Lower leg skin (tissue), 4 donors: ENCODE data around the gene GPR25. TPM values are rescaled to one million over a fixed set of nuclear protein-coding genes. Genes with fewer than 3 reads are reported as not detected.

Experiments used
- DNase-seq, 2 donors: peaks; one replicate each; pipeline ENCODE4 v3.0.0-alpha.2; 2019; ENCODE audit warnings: low spot score in 2 of 2
- H3K4me3 ChIP-seq: fragments of 200-600 bp; sonication (generic); 2 replicates; pipeline ENCODE4 v1.5.1; 2017; ENCODE audit warnings: mild to moderate bottlenecking, low read depth; ENCODE audit not compliant: poor library complexity, severe bottlenecking
- CTCF ChIP-seq, 3 donors: fragments of 450-650 bp; IDR thresholded peaks; one replicate each; pipeline ENCODE4 v1.5.1; 2016; ENCODE audit warnings: antibody characterized with exemption in 3 of 3, mild to moderate bottlenecking in 3 of 3, moderate library complexity in 2 of 3
- POLR2A ChIP-seq, 2 donors: fragments of 450-650 bp; IDR thresholded peaks; one replicate each; pipeline ENCODE4 v1.6.1; 2016 to 2017; ENCODE audit warnings: antibody characterized with exemption in 2 of 2, mild to moderate bottlenecking in 1 of 2, moderate library complexity in 1 of 2
- WGBS, 2 donors: methylation state at CpG; one replicate each; pipeline ENCODE4 v1.1.5; 2018; 5-methylcytosine and 5-hydroxymethylcytosine counted together
- intact Hi-C: fragments of 100-400 bp; cut with DNase I; formaldehyde crosslinking; loops from one replicate; pipeline ENCODE4 v1.15.0; 2023; ENCODE audit warnings: low total_unique reads
- total RNA-seq, 4 donors: library from RNA; depleted of rRNA; stranded (reverse); fragments of >200 nt; gene quantifications; one replicate each; pipeline ENCODE4 v1.1.0, GENCODE V29; 2016

The GPR25 gene
- total RNA-seq, 4 donors from 2014 or later = not detected

- intact Hi-C loops = no loop called here
- no peak overlapping the region for H3K4me3 ChIP-seq
- no peak for TF ChIP-seq POLR2A (IDR thresholded peaks at IDR 0.05)
- TF ChIP-seq CTCF (IDR thresholded peaks at IDR 0.05) = no peak
- 78 to 81% methylated on average over 9 of the region's 9 CpGs for WGBS, 2 donors
- DNase-seq = no peak
These were observed 15.1 kb downstream of the GPR25 start for GRCh38 chr1:200887772-200888348.

GRCh38 chr1:200888349-200888838 lies 15.6 kb downstream of the GPR25 start:
- intact Hi-C loops = no loop called here
- H3K4me3 ChIP-seq = no peak overlapping the region
- TF ChIP-seq CTCF (IDR thresholded peaks at IDR 0.05) (no peak), POLR2A (IDR thresholded peaks at IDR 0.05) (no peak)
- DNase-seq = no peak
- 59 to 77% methylated on average over 6 to 7 of the region's 7 CpGs for WGBS, 2 donors

GRCh38 chr1:200889571-200889970 lies 16.8 kb downstream of the GPR25 start:
- 95 to 98% methylated on average over 2 of the region's 2 CpGs for WGBS, 2 donors
- intact Hi-C loops = no loop called here
- TF ChIP-seq POLR2A (IDR thresholded peaks at IDR 0.05) = no peak
- TF ChIP-seq CTCF (IDR thresholded peaks at IDR 0.05) = no peak
- no peak overlapping the region for H3K4me3 ChIP-seq
- no peak for DNase-seq

- intact Hi-C loops = loop anchor here (10.0 kb wide), 1 partner anchor 155 kb away; no protein-coding TSS in a partner anchor
- WGBS, 2 donors = 96 to 97% methylated on average over 15 of the region's 15 CpGs
- no peak for DNase-seq
- no peak overlapping the region for H3K4me3 ChIP-seq
- no peak for TF ChIP-seq POLR2A (IDR thresholded peaks at IDR 0.05)
- no peak for TF ChIP-seq CTCF (IDR thresholded peaks at IDR 0.05)
These were observed 17.2 kb downstream of the GPR25 start for GRCh38 chr1:200890027-200890426.

- no peak overlapping the region for H3K4me3 ChIP-seq
- WGBS, 2 donors = 4 to 5% methylated on average over 61 to 72 of the region's 72 CpGs
- no peak for DNase-seq
- intact Hi-C loops = loop anchor here (10.0 kb wide), 1 partner anchor 154 kb away; no protein-coding TSS in a partner anchor
- TF ChIP-seq CTCF (IDR thresholded peaks at IDR 0.05) (no peak), POLR2A (IDR thresholded peaks at IDR 0.05) (no peak)
These were observed 18.3 kb downstream of the GPR25 start for GRCh38 chr1:200890818-200891773.
